SK-N-SH treated with all-trans-retinoic acid at 6 μM for 48 hours (cell line): ENCODE measurements around the gene KDM4B.

Source experiments
- ATAC-seq: fragments of 200-7000 bp; cut with Tn5 transposase; 3 replicates; pipeline ENCODE4 v1.9.1; 2020; ENCODE audit warnings: mild to moderate bottlenecking, moderate library complexity
- ARNTL ChIP-seq: fragments of 450-650 bp; formaldehyde crosslinking; IDR thresholded peaks from 2 replicates; pipeline ENCODE4 v1.5.0; 2020; ENCODE audit warnings: low read depth, mild to moderate bottlenecking, moderate library complexity, borderline replicate concordance
- BACH2 ChIP-seq: fragments of 250-450 bp; sonication (Bioruptor Pico); IDR thresholded peaks from 2 replicates; pipeline ENCODE4 v1.9.0; 2021; ENCODE audit warnings: mild to moderate bottlenecking, borderline replicate concordance
- CREB5 ChIP-seq: fragments of 250-450 bp; sonication (Bioruptor Pico); IDR thresholded peaks from 2 replicates; pipeline ENCODE4 v1.5.1; 2020; ENCODE audit warnings: low read depth, mild to moderate bottlenecking, moderate library complexity
- CSDC2 ChIP-seq: fragments of 250-450 bp; sonication (Bioruptor Pico); IDR thresholded peaks from 2 replicates; pipeline ENCODE4 v1.5.0; 2020; ENCODE audit warnings: mild to moderate bottlenecking, moderate library complexity
- GLIS3 ChIP-seq: fragments of 250-450 bp; sonication (Bioruptor Pico); IDR thresholded peaks from 2 replicates; pipeline ENCODE4 v1.5.0; 2020; ENCODE audit warnings: mild to moderate bottlenecking, moderate library complexity
- ISL1 ChIP-seq: fragments of 250-450 bp; sonication (Bioruptor Pico); IDR thresholded peaks from 2 replicates; pipeline ENCODE4 v2.1.2; 2022; ENCODE audit warnings: mild to moderate bottlenecking, moderate library complexity
- OSR1 ChIP-seq: fragments of 250-450 bp; sonication (Bioruptor Pico); IDR thresholded peaks from 2 replicates; pipeline ENCODE4 v1.8.0; 2022; ENCODE audit warnings: moderate library complexity, mild to moderate bottlenecking, inconsistent platforms
- POU6F1 ChIP-seq: fragments of 250-450 bp; sonication (Bioruptor Pico); IDR thresholded peaks from 2 replicates; pipeline ENCODE4 v1.8.0; 2021; ENCODE audit warnings: low read depth, mild to moderate bottlenecking, moderate library complexity, borderline replicate concordance
- PPARA ChIP-seq: fragments of 250-450 bp; sonication (Bioruptor Pico); IDR thresholded peaks from 2 replicates; pipeline ENCODE4 v1.5.0; 2020; ENCODE audit warnings: mild to moderate bottlenecking, borderline replicate concordance
- SNAI2 ChIP-seq: fragments of 250-450 bp; sonication (Bioruptor Pico); IDR thresholded peaks from 2 replicates; pipeline ENCODE4 v1.5.0; 2020; ENCODE audit warnings: mild to moderate bottlenecking, moderate library complexity
- TCF4 ChIP-seq: fragments of 250-450 bp; sonication (Bioruptor Pico); IDR thresholded peaks from 2 replicates; pipeline ENCODE4 v1.8.0; 2021; ENCODE audit warnings: mild to moderate bottlenecking, moderate library complexity, borderline replicate concordance
- TOX ChIP-seq: fragments of 250-450 bp; sonication (Bioruptor Pico); IDR thresholded peaks from 2 replicates; pipeline ENCODE4 v1.8.0; 2021; ENCODE audit warnings: mild to moderate bottlenecking, moderate library complexity, borderline replicate concordance
- ZFP3 ChIP-seq: fragments of 250-450 bp; sonication (Bioruptor Pico); IDR thresholded peaks from 2 replicates; pipeline ENCODE4 v1.5.0; 2020; ENCODE audit warnings: mild to moderate bottlenecking, moderate library complexity
- ZFP30 ChIP-seq: fragments of 450-650 bp; formaldehyde crosslinking; IDR thresholded peaks from 2 replicates; pipeline ENCODE4 v1.5.0; 2022; ENCODE audit warnings: mild to moderate bottlenecking, moderate library complexity
- ZNF565 ChIP-seq: fragments of 450-650 bp; formaldehyde crosslinking; conservative IDR thresholded peaks from 2 replicates; pipeline ENCODE4 v1.5.0; 2020; ENCODE audit warnings: low read depth, mild to moderate bottlenecking, moderate library complexity
- ZNF70 ChIP-seq: fragments of 450-650 bp; formaldehyde crosslinking; IDR thresholded peaks from 2 replicates; pipeline ENCODE4 v1.5.0; 2020; ENCODE audit warnings: mild to moderate bottlenecking, moderate library complexity
- ZNF8 ChIP-seq: fragments of 450-650 bp; formaldehyde crosslinking; IDR thresholded peaks from 2 replicates; pipeline ENCODE4 v1.5.0; 2020; ENCODE audit warnings: mild to moderate bottlenecking, moderate library complexity
- TF ChIP-seq, protein P1 (sequence below): fragments of 250-450 bp; sonication (Bioruptor Pico); IDR thresholded peaks from 2 replicates; pipeline ENCODE4 v1.5.0; 2020; ENCODE audit warnings: mild to moderate bottlenecking, moderate library complexity
- TF ChIP-seq, protein P2 (sequence below): fragments of 250-450 bp; sonication (Bioruptor Pico); IDR thresholded peaks from 2 replicates; pipeline ENCODE4 v1.5.1; 2021; ENCODE audit warnings: mild to moderate bottlenecking, moderate library complexity
- TF ChIP-seq, protein P3 (sequence below): fragments of 250-450 bp; sonication (Bioruptor Pico); IDR thresholded peaks from 2 replicates; pipeline ENCODE4 v1.8.0; 2020; ENCODE audit warnings: mild to moderate bottlenecking, moderate library complexity, borderline replicate concordance

KDM4B gene

GRCh38 chr19:5030822-5031221, 61.9 kb downstream of the KDM4B start (continued):
- TF ChIP-seq, protein P1, sequence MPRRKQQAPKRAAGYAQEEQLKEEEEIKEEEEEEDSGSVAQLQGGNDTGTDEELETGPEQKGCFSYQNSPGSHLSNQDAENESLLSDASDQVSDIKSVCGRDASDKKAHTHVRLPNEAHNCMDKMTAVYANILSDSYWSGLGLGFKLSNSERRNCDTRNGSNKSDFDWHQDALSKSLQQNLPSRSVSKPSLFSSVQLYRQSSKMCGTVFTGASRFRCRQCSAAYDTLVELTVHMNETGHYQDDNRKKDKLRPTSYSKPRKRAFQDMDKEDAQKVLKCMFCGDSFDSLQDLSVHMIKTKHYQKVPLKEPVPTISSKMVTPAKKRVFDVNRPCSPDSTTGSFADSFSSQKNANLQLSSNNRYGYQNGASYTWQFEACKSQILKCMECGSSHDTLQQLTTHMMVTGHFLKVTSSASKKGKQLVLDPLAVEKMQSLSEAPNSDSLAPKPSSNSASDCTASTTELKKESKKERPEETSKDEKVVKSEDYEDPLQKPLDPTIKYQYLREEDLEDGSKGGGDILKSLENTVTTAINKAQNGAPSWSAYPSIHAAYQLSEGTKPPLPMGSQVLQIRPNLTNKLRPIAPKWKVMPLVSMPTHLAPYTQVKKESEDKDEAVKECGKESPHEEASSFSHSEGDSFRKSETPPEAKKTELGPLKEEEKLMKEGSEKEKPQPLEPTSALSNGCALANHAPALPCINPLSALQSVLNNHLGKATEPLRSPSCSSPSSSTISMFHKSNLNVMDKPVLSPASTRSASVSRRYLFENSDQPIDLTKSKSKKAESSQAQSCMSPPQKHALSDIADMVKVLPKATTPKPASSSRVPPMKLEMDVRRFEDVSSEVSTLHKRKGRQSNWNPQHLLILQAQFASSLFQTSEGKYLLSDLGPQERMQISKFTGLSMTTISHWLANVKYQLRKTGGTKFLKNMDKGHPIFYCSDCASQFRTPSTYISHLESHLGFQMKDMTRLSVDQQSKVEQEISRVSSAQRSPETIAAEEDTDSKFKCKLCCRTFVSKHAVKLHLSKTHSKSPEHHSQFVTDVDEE, result no peak
- TF ChIP-seq ISL1 (CRISPR knock-in tag) (no peak), ZNF70 (no peak)

- TF ChIP-seq ZFP30 (CRISPR knock-in tag), result no peak
- TF ChIP-seq SNAI2 (CRISPR knock-in tag), result no peak
- TF ChIP-seq GLIS3, result no peak
- no peak for TF ChIP-seq ZNF70
- TF ChIP-seq TCF4 (CRISPR knock-in tag), result no peak
- TF ChIP-seq CREB5, result no peak
- TF ChIP-seq, protein P2, sequence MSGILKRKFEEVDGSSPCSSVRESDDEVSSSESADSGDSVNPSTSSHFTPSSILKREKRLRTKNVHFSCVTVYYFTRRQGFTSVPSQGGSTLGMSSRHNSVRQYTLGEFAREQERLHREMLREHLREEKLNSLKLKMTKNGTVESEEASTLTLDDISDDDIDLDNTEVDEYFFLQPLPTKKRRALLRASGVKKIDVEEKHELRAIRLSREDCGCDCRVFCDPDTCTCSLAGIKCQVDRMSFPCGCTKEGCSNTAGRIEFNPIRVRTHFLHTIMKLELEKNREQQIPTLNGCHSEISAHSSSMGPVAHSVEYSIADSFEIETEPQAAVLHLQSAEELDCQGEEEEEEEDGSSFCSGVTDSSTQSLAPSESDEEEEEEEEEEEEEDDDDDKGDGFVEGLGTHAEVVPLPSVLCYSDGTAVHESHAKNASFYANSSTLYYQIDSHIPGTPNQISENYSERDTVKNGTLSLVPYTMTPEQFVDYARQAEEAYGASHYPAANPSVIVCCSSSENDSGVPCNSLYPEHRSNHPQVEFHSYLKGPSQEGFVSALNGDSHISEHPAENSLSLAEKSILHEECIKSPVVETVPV (CRISPR knock-in tag), result no peak
- no peak for TF ChIP-seq ZNF565 (CRISPR knock-in tag)
- no peak for TF ChIP-seq ISL1 (CRISPR knock-in tag)
- TF ChIP-seq ARNTL (CRISPR knock-in tag), result no peak
- TF ChIP-seq PPARA (CRISPR knock-in tag), result no peak
- peak; percentile 94 for ATAC-seq
Observed at GRCh38 chr19:5031231-5032100, 62.6 kb downstream of the KDM4B start.

- TF ChIP-seq ZFP3 (CRISPR knock-in tag), result no peak
- no peak for ATAC-seq
Observed at GRCh38 chr19:5032101-5032967, 63.4 kb downstream of the KDM4B start.

GRCh38 chr19:5035105-5035761, 66.3 kb downstream of the KDM4B start:
- no peak for ATAC-seq
- no peak for TF ChIP-seq SNAI2 (CRISPR knock-in tag)
- TF ChIP-seq, protein P3, sequence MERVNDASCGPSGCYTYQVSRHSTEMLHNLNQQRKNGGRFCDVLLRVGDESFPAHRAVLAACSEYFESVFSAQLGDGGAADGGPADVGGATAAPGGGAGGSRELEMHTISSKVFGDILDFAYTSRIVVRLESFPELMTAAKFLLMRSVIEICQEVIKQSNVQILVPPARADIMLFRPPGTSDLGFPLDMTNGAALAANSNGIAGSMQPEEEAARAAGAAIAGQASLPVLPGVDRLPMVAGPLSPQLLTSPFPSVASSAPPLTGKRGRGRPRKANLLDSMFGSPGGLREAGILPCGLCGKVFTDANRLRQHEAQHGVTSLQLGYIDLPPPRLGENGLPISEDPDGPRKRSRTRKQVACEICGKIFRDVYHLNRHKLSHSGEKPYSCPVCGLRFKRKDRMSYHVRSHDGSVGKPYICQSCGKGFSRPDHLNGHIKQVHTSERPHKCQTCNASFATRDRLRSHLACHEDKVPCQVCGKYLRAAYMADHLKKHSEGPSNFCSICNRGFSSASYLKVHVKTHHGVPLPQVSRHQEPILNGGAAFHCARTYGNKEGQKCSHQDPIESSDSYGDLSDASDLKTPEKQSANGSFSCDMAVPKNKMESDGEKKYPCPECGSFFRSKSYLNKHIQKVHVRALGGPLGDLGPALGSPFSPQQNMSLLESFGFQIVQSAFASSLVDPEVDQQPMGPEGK (CRISPR knock-in tag), result no peak
- no peak for TF ChIP-seq TOX (CRISPR knock-in tag)
- TF ChIP-seq ZFP3 (CRISPR knock-in tag), result no peak
- TF ChIP-seq POU6F1 (CRISPR knock-in tag), result no peak
- TF ChIP-seq OSR1 (CRISPR knock-in tag), result no peak
- TF ChIP-seq CREB5, result no peak
- TF ChIP-seq CSDC2, result no peak
- TF ChIP-seq ZNF70, result no peak
- TF ChIP-seq ARNTL (CRISPR knock-in tag), result no peak
- TF ChIP-seq GLIS3, result no peak
- no peak for TF ChIP-seq BACH2 (CRISPR knock-in tag)
- no peak for TF ChIP-seq ZNF8 (CRISPR knock-in tag)
